GM21825 (cell line): ENCODE data around the gene COMMD9.

ENCODE experiments used
- ATAC-seq: cut with Tn5 transposase; IDR thresholded peaks from one replicate; pipeline ENCODE4 v1.9.1; 2021; ENCODE audit warnings: mild to moderate bottlenecking, moderate library complexity; ENCODE audit not compliant: unreplicated experiment

The COMMD9 gene

DNA sequence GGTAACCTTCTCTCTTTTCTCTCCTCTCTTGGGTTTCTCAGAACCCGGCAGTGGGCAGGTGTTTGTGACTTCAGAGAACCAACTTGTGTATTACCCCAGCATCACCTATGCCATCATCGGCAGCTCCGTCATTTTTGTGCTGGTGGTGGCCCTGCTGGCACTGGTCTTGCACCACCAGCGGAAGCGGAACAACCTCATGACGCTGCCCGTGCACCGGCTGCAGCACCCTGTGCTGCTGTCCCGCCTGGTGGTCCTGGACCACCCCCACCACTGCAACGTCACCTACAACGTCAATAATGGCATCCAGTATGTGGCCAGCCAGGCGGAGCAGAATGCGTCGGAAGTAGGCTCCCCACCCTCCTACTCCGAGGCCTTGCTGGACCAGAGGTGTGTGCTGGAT lies 62.2 kb downstream of the COMMD9 start:
- no peak for ATAC-seq

- no peak for ATAC-seq
These were observed 64.9 kb downstream of the COMMD9 start for GRCh38 chr11:36224209-36224882.

GRCh38 chr11:36222831-36223635 lies 66.2 kb downstream of the COMMD9 start:
- ATAC-seq: no peak
